ENCODE results near the gene ASIC3.

DNA sequence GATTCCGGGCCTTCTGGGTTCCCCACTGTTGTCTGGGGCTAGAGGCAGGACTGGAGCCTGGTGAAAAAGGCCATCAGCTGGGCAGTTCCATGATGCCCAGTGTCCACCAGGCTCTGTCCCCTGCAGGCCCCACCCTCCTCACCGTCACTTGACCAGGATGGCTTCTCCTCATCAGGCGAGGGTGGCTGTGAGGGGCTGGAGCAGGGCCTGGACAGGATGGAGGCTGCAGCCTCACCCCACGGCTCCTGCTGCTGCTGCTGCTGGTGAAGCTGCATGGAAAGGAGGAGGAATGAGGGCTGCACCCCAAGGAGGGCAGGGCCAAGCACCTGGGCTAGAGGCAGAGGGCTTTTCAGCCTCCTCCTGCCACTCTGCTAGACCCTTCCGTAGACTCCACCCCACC is 32.4 kb upstream of the ASIC3 start:
- TF ChIP-seq, protein P1, sequence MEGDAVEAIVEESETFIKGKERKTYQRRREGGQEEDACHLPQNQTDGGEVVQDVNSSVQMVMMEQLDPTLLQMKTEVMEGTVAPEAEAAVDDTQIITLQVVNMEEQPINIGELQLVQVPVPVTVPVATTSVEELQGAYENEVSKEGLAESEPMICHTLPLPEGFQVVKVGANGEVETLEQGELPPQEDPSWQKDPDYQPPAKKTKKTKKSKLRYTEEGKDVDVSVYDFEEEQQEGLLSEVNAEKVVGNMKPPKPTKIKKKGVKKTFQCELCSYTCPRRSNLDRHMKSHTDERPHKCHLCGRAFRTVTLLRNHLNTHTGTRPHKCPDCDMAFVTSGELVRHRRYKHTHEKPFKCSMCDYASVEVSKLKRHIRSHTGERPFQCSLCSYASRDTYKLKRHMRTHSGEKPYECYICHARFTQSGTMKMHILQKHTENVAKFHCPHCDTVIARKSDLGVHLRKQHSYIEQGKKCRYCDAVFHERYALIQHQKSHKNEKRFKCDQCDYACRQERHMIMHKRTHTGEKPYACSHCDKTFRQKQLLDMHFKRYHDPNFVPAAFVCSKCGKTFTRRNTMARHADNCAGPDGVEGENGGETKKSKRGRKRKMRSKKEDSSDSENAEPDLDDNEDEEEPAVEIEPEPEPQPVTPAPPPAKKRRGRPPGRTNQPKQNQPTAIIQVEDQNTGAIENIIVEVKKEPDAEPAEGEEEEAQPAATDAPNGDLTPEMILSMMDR (IDR thresholded peaks at IDR 0.05), result no peak
- TF ChIP-seq POLR2A (IDR thresholded peaks at IDR 0.05), result no peak
